GM21786 (cell line): ENCODE data around the gene PPARD.
A peak's percentile ranks its signal among the peaks of the same experiment; 100 is the strongest.
"Not testable (repeated sequence)": the region's sequence is repeated elsewhere in the genome, so short reads cannot be mapped to it uniquely, and the experiment has no call there.

Source experiments
- ATAC-seq: cut with Tn5 transposase; IDR thresholded peaks from one replicate; pipeline ENCODE4 v1.9.1; 2021; ENCODE audit not compliant: unreplicated experiment

PPARD gene

GRCh38 chr6:35435074-35435837 lies 92.9 kb downstream of the PPARD start:
- ATAC-seq, result no peak

DNA sequence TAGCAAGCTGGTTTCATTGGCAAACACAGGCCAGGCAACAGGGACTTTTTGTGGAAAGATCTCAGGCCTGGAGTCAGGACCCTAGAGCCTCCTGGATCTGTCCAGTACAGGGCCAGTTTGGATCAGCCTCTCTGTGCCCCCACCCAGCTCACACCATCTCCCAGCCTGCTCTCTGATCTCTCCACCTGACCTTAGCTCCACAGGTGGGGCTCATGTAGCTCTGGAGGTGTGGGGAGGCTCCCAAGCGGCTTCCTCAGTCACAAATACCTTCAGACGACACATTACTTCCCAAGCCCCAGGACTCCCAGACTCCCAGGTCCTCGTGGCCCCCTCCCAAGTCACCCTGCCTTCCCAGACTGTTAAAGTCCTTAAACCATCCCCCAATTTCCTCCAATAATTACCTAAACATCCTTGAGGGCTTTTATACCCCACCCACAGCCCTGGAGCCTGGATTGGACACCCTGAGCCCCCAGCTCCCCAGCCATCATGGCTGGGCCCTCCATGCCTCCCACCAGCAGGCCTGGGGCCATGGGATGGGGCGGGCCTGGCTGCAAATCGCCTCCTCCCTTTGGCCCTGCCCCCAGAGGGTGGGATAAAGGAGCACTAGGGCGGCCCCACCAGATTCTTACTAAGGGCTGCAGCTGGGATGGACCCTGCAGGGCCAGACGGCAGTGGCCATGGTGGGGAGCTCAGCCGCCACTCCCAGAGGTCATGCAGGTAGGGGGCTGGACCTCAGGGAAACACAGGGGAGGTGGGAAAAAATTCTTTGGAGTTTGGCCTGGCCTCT lies 93.9 kb downstream of the PPARD start:
- ATAC-seq, result no peak

GRCh38 chr6:35438378-35439065 lies 96.2 kb downstream of the PPARD start:
- not testable (repeated sequence) for ATAC-seq

GRCh38 chr6:35439308-35439707 lies 97.0 kb downstream of the PPARD start:
- ATAC-seq, result no peak

DNA sequence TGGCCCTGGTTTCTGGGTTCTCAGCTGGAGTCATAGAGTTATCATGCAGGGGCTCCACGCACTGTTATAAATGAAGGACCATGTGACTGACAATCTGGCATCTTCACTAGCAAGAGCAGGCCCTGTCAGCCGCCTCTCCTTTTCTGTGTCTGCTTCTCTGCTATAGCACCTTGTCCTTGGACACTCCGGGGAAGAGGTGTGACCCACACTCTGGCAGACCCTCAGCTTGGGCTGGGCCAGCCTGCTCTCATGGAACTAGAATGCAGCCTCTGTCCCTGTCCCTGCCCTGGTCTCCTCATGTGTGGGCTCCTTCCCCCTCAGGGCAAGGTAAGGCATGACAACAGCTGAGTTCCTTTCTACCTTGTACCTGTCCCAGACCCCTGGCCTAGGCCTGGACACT lies 98.8 kb downstream of the PPARD start:
- ATAC-seq, result no peak

DNA sequence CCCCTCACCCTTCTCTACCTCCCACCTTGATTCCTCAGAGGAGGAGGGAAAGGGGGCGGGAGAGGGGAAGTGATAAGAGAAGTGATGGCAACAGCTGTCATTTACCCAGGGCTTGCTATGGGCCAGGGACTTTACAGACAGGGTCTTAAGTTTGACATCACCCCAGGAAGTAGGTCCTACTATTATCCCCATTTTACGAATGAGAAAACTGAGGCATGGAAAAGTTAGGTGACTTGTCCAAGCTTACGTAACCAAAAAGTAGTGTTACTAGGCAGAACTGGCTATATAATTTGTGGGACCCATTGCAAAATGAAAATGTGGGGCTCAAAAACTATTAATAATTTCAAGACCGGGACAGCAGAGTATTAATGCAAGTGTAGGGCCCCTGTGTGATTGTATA lies 99.3 kb downstream of the PPARD start:
- ATAC-seq, result no peak

GRCh38 chr6:35442693-35443092 lies 100.3 kb downstream of the PPARD start:
- ATAC-seq, result no peak

DNA sequence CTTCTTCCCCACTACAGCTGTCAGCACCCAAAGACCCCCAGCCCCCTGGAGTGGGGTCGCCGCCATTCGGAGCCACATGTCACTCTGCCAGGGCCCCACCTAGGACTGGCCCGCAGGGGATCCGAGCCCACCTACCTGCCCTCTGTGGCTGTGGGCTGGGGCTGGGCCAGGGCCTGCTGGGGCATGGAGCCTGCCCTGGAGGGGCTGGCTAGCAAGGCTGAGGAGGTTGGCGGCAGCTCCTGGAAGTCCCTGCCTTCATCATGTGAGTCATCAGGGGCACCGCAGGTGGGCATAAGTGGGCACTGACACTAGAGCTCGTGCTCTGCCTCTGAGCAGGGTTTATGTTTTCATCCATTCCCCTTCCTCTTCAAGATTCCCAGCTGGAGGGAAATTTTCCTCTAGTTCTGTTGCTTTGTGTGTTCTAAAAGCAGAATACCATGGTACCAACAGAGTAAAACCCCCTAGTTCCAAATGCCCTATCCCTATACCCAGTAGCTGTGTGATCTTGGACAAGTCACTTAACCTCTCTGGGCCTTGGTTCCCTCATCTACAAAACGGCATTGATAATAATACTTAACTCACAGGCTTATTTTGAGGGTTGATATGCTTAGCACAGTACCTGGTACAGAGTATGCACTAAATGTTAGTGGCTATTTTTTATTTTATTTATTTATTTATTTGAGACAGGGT lies 101.1 kb downstream of the PPARD start:
- no peak for ATAC-seq

GRCh38 chr6:35445691-35446090 lies 103.3 kb downstream of the PPARD start:
- ATAC-seq, result no peak

DNA sequence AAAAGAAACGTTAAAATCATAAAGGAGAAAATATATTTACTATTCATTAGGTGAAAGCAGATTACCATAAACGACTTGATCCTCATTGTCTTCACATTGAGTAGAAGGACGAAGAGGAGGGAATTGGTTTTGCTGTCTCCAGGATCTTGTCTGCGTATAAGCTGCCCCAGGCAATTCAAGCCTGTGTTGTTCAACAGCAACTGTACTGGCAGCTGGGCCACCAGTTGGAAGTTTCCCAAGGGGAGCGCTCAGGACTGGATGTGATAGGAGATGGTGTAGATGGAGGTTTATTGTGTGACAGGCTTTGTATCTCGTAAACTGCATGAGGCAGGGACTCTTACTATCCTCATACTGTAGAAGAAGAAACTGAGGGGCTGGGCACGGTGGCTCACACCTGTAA lies 105.8 kb downstream of the PPARD start:
- ATAC-seq, result no peak

- ATAC-seq, result no peak
These were observed 107.0 kb downstream of the PPARD start for GRCh38 chr6:35449287-35449881.

- no peak for ATAC-seq
These were observed 109.2 kb downstream of the PPARD start for GRCh38 chr6:35451354-35452182.

GRCh38 chr6:35452183-35453090 lies 110.1 kb downstream of the PPARD start, which contains the start of gene FANCE:
Gene FANCE (plus strand): TSS chr6:35452338. CDS start chr6:35452546, 208 bp downstream.
- ATAC-seq, result peak; percentile 76

DNA sequence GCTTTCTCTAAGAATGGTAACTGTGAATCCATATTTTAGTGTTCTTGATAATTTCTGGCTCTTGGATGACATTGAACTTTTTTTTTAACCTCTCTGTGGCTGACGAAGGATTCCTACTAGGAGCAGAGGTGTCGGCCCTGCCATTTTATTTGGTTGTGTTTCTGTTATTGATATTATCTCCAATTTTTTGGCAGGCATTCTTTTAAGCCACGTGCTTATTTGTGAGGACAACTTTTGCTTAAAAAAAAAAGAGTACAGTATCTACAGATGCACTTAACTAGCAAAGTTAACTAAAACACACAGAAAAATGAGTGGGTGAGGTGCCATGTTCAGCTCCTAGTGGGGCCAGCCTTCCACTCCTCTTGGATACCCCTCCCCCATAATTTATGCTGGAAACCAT lies 110.9 kb downstream of the PPARD start:
- no peak for ATAC-seq

- ATAC-seq, result no peak
These were observed 112.2 kb downstream of the PPARD start for GRCh38 chr6:35454391-35455110.

DNA sequence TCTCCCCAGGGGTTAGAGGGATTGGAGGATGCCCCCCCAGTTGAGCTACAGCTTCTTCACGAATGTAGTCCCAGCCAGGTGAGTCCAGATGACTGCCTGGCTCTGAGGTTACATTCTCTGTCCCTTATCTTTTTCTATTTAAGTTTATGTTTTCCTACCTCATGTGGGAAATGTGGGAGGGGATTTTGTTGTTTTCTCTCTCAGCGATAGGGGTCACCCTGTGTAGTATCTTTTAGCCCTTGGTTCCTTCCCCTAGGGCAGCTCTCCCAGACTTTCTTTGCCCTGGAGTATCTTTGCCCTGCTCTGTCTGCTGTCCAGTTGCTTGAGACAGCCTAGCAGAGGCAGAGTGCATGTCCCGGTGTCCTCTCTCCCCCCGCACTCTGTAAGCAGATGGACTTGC lies 115.5 kb downstream of the PPARD start:
- no peak for ATAC-seq

DNA sequence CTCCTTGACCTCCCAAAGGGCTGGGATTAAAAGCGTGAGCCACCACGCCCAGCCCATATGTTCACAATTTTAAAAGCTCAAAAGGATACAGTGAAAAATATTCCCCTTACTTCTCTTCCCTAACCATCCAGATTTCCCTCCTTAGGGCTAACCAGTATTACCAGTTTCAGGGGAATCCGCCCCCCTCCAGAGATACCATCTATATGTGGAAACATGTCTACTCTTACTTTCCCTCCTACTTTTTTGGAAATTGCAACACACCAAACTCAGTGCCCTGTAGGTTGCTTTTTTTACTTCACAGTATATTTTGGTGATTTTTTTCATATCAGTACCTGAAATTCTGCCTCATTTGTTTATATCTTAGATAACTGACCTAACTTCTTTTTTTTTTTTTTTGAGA lies 118.9 kb downstream of the PPARD start:
- ATAC-seq, result no peak

DNA sequence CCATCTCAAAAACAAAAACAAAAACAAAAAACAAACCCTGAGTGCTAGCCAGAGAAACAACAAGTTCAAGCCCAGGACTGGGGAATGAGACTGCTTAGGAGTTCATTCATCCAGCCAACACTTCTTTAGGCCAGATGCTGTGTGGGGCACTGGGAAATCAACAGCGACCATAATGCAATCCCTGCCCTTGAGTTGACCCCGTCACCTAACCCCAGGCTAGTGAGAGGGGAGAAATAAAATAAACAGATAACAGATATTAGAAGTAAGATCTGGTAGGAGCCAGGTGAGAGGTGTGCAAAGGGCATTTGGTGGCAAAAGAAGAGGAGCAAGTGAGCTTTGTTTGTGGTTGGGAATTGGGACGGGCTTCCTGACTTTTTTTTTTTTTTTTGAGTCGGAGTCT lies 120.9 kb downstream of the PPARD start:
- no peak for ATAC-seq
